GM19467 (cell line): ENCODE data around the gene AUTS2.

Source experiments
- ATAC-seq: cut with Tn5 transposase; IDR thresholded peaks from one replicate; pipeline ENCODE4 v1.9.1; 2021; ENCODE audit warnings: mild to moderate bottlenecking, moderate library complexity; ENCODE audit not compliant: unreplicated experiment

AUTS2 gene

GRCh38 chr7:69879989-69880388 is 281.7 kb downstream of the AUTS2 start:
- ATAC-seq = no peak

DNA sequence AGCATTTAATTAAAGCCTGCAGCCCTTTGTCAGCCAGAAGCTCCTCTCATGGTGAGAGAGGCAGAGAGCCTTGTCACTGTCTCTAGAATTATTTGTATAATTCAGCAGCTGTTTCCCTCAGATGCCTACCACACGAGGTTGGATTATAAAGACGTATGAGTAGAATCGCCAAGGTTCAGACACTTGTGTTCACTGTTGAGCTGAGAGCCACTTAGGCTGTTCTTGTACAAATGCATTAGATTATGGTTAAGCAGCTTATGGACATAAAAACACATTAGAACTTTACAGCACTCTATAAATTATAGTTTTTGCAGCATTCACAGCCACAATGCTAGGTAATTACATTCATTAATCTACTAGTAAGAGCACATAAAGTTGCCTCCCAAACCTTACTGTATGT is 282.6 kb downstream of the AUTS2 start:
- ATAC-seq = no peak

DNA sequence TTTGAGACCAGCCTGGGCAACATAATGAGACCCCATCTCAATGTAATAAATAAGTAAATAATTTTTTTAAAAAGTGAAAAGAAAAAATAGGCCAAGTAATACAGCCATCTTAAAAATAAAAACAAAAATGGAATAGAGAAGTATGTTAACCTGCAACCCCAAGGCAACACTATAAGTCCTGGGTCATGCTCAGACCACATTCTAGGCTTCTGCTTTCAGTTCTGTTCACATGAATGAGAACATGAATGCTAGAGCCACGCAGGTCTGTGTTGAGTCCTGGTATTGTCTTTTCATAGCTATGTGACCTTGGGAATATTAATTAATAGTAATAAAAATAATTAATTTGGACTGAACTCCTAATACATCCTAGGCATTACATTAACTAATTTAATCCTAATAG is 284.0 kb downstream of the AUTS2 start:
- ATAC-seq = no peak

DNA sequence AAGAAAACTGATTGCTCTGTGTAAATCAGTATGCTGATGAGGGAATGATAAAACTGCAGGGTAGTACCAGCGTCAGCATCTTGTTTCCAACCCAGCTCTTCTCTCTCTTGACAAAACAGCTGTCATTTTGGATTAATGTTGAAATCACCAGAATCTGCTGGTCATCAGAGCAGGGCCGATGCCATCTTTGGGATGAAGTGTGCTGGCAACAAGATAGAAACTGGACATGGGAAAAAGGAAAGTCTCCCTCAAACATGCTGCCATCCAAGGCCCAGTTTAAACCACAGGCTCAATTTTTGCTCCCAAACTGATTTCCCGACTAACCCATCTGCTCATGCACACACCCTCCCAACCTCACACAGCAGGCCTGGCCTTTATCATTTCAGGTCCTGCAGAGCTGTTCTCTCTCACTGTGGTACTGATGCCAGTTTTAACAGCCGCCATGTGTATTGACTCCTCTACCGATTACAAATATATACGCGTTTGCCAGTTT is 285.2 kb downstream of the AUTS2 start:
- no peak for ATAC-seq

GRCh38 chr7:69885431-69885830 is 287.2 kb downstream of the AUTS2 start:
- ATAC-seq = no peak

DNA sequence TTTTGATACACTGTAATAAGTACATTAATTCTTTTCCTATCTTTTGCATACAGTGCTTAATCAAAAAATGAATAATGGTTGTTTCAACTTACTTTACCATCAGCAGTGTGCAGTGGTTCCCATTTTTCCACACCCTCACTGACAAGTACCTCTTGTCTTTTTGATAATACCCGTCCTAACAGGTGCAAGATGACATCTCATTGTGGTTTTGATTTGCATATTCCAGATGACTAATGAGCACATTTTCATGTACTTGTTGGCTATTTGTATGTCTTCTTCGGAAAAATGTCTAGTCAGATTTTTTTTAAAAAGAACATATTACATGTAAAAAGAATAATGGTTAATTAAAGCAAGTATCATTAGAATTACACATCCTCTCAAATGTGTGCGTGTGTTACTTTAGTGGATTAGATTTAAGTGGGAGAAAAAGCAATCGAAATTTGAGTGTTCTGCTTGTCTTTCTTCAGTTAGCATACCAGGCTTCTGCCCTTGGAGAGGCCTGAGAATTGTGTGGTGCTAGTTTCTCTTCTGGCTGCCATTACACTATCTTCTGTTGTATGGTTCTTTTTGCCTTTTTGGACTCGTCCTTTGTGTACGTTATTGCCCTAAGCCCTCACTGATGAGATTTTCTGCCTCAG is 291.2 kb downstream of the AUTS2 start:
- peak; percentile 45 for ATAC-seq

DNA sequence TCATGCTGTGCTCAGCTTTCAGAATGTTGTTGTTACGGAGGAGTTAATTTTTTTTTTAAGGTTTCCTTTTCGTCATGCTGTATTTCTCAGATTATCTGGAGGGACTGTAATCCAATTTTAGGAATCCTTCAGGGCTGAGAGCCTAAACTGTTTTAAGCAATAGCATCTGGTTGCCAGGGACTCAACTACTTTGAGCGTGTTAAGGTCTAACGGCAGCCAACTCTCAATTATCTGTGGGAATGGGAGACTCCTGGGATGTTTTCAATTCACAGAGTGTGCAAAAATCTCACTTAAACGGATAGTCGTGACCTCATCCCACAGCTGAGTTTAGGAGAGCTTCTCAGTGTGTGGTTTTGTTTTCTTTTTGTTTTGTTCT is 291.7 kb downstream of the AUTS2 start:
- ATAC-seq = no peak

DNA sequence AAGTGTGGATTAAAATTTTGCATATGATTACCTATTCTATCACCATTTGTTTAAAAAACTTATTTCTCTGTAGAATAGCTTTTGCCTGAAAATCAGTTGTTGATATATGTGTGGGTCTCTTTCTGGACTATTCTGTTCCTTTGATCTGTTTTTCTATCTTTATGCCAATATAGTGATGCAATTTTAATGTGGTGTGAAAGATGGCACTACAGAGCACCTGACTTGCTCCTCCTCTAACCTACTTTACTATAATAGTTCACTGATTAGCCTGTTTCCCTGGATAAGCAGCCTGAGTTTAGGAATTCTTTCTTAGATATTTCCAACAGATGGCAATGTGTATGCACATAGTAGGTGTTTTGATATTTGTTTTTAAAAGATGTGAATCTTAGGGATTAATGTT is 294.5 kb downstream of the AUTS2 start:
- ATAC-seq = no peak

DNA sequence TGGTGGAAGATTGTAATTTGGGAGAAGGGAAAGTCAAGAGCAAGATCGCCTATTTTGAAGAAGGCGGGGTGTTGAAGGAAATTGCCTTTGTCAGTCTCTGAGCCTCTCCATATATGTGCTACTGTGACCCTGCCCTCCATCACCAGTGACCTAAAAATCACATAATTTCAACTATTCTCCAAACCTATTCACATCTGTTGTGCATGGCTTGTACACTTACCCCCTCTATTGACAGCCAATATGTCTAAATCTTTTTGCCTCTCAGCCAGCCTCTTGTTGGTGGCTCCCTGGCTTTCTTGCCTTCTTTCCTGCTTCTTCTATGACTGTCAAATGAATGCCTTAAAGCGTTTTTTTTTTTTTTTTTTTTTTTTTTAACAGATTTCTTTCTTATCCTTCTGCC is 295.6 kb downstream of the AUTS2 start:
- ATAC-seq = no peak

DNA sequence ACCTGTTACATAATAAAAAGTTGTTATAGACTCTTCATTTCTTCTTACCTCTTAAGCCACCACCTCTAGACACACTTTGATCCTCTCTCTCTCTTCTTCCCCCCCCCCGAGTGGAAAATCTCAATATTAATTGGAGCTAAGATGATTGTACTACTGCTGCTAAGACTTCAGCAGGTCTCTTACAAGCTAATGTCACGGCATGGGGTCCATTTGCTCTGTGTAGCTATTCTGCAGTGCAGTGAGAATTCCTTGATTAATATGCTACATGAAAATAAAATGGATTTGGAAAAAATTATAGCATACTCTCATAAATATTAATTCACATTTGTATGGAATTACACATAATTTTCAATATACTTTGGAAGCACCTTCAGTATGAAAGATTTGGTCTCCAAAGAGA is 297.2 kb downstream of the AUTS2 start:
- no peak for ATAC-seq

GRCh38 chr7:69896121-69896520 is 297.8 kb downstream of the AUTS2 start:
- ATAC-seq = no peak

GRCh38 chr7:69898189-69898588 is 299.9 kb downstream of the AUTS2 start:
- ATAC-seq = peak; percentile 75

GRCh38 chr7:69903410-69903809 is 305.1 kb downstream of the AUTS2 start:
- ATAC-seq = no peak

- peak; percentile 81 for ATAC-seq
Measured at GRCh38 chr7:69906283-69906995, 308.2 kb downstream of the AUTS2 start.

GRCh38 chr7:69907720-69908119 is 309.4 kb downstream of the AUTS2 start:
- ATAC-seq = no peak

GRCh38 chr7:69908454-69908853 is 310.2 kb downstream of the AUTS2 start:
- no peak for ATAC-seq

- ATAC-seq = no peak
Measured at GRCh38 chr7:69910150-69910549, 311.9 kb downstream of the AUTS2 start.

- ATAC-seq = no peak
Measured at GRCh38 chr7:69911337-69911736, 313.1 kb downstream of the AUTS2 start.

DNA sequence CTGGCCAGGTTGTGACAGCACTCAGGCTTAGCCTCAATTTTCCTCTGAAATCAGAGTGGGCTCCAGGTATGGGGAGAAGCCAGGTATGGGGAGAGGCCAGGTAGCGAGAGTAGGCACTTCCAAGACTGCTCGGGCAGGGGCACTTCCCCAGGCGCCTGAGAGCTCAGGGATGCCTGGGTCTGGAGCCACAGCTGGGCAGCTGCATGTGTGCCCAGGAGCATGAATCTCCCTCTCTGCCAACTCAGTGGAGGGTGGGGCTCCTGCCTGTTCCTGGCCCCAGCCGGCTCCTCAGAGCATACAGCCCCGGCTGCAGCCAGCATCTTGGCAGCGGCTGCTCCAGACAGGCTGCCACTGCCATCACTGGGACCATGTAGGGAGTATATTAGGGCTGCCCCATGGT is 313.9 kb downstream of the AUTS2 start:
- no peak for ATAC-seq

GRCh38 chr7:69912846-69913245 is 314.6 kb downstream of the AUTS2 start:
- ATAC-seq = no peak

GRCh38 chr7:69919426-69920111 is 321.3 kb downstream of the AUTS2 start:
- no peak for ATAC-seq

GRCh38 chr7:69920797-69921196 is 322.5 kb downstream of the AUTS2 start:
- no peak for ATAC-seq
